HG02981 (cell line): Measurements from ENCODE around the gene RAB2B.
A peak's percentile ranks its signal among the peaks of the same experiment; 100 is the strongest.

Experiments used
- ATAC-seq: cut with Tn5 transposase; IDR thresholded peaks from one replicate; pipeline ENCODE4 v1.9.1; 2021; ENCODE audit warnings: mild to moderate bottlenecking, moderate library complexity; ENCODE audit not compliant: unreplicated experiment

Gene RAB2B

DNA sequence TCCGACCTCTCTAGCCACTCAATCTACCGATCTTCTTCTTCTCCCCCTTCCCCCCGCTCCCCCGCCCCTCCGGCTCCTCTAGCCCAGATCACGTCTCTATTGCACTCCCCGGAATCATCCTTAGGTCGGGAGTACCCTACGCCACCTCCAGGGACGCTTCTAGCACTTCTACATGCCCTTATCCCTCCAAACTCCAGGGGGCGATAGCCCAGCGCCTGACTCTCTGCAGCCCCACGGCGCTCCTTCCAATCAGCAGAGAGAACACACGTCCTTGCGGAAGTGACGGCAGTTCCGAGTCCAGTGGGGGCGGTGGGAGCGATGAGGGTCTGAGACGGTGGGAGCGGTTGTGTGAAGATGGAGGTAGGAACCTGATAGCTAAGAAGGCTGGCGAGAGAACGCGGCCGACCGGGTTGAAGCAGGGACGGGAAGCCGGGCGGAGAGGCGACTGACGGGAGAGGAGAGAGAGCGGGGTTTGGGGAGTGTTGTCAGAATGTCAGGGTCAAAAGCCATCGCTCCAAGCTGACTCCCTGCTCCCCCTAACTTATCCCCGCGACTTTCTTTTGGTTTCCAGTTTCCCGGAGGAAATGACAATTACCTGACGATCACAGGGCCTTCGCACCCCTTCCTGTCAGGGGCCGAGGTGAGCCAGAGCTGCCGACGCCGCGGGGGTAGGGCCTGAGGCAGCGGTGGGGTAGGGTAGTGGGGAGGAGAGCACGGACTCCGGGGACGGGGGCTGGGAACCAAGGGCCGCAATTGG, at the start of gene RAB2B, which contains the start of gene TOX4:
RAB2B (minus strand) TSS at position 35 of the 757 bp plus-strand sequence. CDS start 87 bp downstream, outside the sequence.
TOX4 (plus strand) TSS at position 271 of the 757 bp plus-strand sequence; CDS start at position 355, 84 bp downstream.
- ATAC-seq, result peak; percentile 99

DNA sequence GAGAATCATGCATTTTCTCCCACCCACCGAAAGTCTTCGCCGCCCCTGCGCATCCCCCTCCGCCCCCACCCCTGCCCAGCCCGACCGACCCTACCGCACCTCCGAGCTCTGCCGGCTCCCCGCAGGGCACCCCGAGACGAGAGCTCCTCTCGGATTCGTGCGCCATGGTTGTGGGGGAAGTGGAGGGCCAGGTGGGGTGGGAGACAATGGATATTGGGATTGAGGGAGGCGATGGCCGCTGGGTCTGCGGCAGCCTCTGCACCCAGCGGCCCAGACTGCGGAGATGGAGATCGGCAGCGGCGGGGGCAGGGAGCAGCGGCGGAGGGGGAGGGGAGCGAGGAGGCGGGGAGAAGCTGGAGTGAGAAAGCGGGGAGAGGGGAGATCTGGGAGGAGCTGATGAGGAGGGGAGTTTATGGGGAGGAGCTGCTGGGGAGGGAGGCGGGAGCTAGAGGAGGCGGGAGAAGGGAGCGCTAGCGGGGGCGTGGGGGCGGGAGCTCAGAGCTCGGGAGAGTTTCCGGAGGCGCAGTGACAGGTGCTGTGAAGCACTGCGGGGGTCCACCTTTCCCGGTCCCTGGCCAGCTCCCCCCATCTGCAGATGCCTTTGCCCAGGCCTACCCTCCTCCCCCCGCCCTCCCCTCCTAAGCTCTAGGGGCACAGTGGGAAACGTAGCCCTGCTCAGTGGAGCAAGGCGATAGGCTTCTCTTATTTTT, 49.4 kb upstream of the RAB2B start, which contains the start of gene SALL2:
SALL2 (minus strand) TSS at position 385 of the 710 bp plus-strand sequence; CDS start at position 166, 219 bp downstream.
- peak; percentile 41 for ATAC-seq

DNA sequence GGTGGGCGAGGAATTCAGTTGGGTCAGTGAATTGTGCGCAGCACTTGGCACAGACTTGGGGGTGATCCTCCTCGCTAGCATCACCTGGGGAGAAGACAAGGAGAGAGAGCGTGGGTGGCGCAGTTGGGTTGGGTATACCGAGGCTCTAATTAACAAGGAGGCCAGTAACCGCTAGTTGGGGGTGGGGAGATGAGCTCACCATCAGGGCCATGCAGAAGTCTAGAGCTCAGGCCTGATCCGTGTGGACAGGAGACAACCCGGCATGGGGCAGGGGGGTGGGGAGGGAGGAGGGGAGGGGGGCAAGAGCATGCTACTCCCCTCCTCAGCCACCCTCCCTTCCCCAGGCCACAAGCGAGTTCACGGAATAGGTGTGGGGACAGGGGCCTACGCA, 48.8 kb upstream of the RAB2B start:
- ATAC-seq, result no peak

DNA sequence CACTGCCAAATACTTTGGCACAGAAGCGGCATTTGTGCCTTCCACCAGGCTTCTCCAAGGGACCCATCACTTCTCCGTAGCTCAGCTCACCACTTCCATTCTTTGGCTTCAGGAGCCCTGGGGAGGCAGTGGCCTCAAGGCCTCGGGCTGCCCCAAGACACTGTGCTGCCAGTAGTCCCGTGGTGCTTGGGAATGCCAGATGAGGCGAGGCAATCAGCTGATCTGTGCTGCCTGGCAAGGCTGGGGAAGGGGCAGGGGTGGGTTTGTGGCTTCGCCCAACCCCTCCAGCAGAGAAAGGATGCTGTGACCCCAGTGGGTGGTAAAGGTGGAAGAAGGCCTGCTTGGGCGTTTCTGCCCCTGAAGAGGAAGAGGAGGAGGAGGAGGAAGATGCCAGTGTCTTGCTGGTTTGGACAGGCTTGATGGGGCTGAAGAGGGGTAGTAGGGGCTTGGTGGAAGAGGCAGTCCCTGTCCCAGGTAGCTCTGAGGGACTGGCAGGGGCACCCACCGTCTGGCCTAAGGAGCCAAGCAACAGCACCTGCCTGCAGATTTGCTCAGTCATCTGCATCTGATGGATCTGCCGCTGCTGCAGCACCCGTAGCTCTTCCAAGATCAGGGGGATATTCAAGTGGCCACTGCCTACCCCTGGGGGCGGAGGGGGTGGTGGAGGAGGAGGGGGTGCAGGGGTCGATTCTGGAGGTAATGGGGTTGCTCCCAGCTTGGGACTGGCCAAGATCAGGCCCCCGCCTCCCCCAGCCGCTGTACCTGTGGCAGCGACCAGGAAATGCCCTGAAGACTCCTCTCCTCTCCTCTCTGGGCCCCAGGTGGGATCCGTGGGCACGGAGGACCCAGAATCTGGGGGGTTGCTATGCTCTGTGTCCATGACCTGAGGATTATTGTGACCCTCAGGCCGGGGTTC, 48.1 kb upstream of the RAB2B start:
- ATAC-seq, result no peak

DNA sequence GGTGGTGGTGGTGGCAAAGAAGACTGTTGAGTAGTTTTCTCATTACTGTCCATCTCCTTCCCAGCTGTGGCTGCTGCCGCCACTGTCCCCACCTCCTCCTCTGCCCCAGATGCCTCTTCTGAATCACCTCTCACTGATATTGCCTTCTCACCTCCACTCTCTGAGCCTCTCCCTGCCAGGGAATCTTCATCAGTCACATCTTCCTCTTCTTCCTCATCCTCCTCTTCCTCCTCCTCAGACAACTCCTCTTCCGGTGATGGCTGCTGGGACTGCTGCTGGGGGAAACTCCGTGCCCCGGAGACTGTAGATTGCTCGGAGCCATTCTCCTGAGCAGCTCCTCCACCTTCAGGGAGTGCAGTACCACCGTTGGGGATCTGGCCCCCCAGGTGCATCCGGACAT, 46.4 kb upstream of the RAB2B start:
- ATAC-seq, result no peak

DNA sequence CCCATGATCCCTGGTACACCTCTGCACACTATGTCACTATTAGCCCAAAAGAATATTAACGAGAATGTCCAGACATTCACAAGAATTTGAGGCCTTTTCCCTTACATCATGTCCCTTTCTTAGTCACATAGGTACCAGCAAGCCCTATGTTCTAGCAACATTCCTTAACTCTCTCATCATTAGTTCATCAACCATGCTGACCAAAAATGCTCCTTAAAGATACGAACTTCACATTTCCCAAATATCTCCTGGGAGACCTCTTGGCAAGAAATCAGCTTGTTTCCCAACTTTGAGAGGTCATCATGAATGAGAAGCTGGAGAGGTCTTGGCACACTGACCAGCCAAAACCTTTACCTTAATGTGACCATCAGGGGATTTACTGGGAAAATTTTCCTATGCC, 44.7 kb upstream of the RAB2B start:
- no peak for ATAC-seq

DNA sequence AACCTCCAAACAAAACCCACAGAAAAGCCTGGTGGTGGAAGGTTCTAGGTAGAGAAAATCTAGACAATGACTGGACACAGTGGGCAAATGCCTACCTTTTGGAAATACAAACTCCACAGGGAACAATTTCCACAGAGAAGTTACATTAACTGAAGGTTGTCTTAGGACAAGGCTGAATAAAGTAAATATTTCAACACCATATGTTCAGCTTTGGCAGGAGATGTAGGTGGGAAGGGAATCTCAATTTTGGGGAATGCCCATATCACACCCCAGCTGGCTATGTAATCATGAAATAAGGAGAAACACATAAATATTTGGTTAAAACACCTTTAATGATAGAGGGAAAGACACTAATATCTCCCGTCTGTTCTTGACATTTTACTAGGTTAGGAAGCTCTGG, 44.0 kb upstream of the RAB2B start:
- ATAC-seq, result no peak

DNA sequence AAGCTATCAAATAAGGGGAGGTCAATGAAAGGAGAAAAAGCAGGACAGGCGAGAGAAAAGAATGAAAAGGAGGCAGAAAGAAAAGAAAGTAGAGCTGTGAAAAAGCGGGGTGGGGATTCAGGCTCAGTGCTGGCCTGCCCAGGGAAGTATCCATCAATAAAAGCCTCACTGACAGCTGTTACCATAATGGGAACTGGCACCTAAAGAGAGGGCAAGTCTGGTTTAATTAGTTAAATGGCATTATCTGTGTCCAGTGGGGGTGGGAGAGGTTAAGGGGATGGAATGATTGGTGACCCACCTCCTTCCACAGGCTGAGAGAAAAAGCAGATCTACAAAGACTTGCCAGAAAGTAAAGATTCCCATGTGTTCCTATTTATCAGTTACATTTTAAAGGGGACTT, 42.0 kb upstream of the RAB2B start:
- ATAC-seq, result no peak

DNA sequence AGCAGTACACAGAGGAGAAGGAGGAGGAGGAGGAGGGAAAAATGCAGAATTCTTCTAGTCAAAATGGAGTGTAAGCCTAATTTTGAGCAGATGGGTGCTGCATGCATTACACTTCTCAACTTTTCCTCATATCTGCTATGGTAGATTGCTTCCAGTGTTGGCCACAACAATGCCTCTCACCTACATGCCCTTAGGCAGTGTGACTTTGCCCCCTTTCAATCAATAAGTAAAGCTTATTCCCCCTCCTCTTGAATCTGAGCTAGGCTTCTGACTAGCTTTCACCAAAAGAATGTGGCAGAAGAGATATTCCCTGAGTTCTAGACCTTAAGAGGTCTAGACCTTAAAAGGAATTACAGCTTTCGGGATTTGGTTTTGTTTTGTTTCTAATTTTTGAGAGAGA, 37.6 kb upstream of the RAB2B start:
- no peak for ATAC-seq

DNA sequence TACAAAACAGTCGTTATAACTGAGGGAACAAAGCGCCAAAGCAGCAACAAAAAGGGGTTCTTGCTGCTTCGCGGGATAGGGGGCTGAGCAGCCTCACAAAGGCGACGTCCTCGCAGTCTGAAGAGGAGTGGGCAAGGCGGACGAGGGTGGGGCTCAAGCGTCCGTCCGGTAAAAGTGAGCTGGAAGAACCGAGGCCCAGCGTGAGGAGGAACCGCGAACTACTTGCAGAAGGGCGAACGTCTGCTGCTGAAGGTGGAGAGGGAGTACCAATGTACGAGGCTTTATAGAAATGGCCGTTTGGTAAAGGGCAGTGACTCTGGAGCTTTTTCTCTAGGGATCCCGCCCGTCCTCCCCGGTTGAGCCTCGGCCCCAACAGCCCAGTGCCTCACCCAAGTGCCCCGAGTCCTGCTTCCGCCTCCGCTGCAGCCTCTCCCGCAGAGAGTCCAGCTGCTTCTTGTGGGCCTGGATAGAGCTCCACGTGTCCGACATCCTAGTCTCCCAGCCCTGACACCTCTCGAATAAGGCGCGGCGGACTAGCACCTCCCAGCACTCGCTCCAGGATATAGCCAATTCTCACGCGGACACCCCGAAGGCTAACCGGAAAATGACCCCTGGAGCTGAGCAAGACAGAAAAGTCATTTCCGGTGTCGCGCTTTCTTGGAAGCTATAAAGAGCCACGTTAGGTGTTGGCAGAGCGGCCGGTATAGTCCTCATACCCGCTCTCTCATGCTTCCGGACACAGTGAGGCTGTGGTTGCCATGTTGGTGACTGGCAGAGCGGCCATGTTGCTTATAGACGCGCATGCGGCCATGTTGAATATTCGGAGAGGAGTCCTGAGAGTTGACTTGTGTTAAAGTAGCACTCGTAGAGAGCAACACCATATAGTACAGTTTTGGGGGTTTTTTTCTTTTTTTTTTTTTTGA, 34.2 kb upstream of the RAB2B start, which contains the start of gene METTL3:
METTL3 (minus strand) TSS at position 606 of the 923 bp plus-strand sequence; CDS start at position 489, 117 bp downstream.
- peak; percentile 98 for ATAC-seq

DNA sequence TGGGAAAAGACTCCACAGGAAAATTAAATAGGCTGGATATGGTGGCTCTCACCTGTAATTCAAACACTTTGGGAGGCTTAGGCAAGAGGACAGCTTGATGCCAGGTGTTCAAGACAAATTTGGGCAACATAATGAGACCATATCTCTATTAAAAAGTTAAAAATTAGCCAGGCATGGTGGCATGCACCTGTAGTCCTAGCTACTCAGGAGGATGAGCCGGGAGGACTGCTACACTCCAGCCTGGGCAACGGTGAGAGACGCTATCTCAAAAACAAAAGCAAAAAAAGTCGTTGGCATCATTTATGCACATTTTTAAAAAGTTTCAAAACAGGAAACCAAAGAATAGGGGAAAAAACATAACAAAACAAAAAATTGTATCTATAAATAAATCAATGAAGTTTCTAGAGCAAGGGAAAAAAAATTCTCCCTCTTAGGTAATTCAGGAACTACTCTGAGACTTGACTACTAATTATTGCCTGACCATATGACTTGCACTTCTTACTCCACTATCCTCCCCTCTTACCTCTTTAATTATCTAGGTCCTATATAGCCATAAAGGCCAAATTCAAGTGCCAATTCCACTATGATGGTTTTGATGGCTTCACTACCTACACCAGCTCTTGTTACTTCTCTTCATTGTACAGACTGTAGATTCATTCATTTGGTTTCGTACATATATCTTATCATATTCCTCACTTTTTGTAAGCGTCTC, 32.8 kb upstream of the RAB2B start:
- ATAC-seq, result no peak

DNA sequence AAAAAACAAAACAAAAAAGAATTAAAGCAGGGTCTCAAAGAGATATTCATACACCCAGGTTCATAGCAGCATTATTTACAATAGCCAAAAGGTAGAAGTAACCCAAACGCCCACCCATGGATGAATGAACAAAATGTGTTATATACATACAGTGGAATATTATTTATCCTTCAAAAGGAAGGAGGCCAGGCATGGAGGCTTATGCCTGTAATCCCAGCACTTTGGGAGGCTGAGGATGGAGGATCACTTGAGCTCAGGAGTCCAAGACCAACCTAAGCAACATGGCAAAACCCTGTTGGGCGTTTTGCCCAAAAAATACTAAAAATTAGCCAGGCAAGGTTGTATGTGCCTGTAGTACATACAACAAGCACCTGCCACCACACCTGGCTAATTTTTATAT, 29.8 kb upstream of the RAB2B start:
- no peak for ATAC-seq

DNA sequence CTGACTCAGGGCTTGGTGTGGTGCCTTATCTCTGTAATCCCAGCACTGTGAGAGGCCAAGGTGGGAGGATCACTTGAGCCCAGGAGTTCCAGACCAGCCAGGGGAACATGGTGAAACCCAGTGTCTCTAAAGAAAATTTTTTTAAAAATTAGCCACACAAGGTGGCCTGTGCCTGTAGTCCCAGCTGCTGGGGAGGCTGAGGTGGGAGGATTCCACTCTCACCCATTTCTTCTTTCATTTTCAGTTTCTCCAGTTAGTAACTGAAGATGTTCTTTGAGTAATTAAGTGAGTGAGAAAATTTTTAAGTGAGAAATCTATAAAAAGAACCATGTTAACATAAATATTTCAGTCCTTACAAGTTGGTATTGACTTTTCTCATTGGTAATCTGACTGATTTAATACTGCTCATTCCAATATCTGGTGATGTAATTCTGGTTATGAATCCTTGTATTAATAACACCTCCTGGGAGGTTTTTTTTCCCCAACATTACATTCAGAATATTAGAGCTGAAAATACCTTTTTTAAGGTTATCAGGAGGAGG, 28.3 kb upstream of the RAB2B start:
- peak; percentile 74 for ATAC-seq

DNA sequence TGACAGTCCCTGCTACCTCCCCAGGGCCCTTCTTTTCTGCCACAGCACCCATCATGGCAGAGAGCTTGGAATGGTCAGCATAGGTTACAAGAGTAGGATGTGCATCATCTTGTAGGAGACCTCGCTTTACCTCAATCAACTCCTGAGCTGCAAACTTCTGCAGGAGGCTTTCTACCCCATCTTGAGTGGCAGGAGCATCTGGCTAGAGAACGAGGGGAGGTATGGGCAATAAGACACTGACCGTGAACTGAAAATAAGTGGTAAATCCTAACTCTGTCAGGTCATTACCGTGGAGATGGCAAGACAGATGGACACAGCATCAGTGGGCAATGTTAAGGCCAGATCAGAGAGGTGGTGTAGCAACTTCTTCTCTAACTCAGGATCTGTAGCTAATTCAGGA, 26.6 kb upstream of the RAB2B start:
- ATAC-seq, result no peak

DNA sequence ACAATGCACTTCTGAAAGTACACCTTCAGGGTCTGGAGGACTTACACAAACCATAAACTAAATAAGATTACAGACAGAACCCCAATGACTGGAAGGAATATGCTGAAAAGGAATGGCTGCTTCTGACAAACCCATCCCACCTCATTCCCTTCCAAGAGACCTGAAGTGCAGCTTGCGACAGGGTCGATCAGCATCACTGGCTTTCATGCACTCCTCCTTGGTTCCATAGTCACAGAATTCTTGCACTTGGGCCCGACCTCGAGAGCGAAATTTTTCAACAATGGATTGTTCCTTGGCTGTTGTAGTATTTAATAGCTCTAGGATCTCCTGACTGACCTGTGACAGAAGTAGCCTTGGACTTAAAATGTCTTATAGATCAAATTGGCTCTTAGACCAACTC, 24.8 kb upstream of the RAB2B start:
- ATAC-seq, result no peak

DNA sequence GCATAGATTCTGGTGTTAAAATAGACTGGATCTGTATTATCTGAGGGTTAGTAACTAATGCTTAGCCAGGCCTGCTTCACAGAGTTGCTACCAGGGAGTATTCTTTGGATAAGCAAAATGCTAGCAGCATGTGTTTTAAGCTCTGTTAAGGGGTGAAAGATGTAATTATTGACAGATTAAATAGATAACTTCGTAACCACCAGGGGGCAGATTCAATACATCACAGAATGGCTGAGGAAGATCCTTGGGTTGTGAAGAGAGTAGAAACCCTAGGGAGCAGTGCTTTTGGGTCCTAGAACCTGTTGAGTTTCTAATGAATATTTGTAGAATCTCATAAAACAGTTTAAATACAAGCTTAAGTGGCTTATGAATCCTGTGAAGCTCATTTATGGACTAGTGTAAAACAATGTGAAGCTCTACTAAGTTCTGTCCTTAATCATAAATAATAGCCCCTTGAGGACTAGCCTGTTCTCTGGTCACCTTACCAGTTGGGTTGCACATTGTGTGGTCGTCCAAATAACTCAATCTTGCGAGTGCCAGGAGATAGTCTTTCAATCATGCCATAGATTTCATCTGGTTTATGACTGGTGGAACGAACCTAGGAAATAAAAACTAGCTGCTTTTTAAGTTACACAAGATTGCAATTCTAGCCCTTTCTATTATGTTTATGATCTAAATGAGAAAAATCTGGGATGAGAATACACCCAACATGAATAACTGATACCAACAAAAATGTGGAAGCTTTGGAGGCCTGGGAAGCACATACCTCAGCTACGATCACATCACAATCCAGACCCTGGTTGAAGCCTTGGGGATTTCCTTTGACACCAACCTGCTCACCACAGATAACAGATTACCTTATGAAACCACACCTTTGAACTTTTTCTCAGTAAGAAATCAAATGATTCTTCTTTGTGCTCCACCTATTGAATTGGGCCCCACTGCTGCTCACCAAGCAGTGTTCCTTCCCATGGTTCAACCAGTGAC, 22.1 kb upstream of the RAB2B start:
- ATAC-seq, result no peak

DNA sequence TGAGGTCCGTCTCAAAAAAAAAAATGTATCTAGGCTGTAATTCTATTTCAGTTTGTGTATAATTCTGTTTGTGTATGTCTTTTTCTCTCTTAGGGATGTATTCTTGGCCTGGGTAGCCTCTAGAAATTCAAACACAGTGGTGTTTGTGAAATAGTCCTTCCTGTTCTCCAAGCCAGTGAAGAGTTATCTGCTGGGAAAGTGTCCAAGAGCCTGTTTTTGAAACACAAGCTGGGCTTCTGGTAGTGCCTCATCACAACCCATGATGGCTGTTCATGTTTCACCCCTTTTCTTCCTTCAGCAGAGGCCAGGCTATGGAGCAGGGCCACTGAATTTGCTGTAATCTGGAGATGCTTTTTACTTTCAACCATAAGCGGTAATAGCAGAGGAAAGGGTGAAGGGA, 19.7 kb upstream of the RAB2B start:
- no peak for ATAC-seq
